H1 (cell line): Measurements from ENCODE around the gene AGAP1. TPM values are rescaled to one million over a fixed set of nuclear protein-coding genes. Genes with fewer than 3 reads are reported as not detected.

ENCODE experiments used
- CHD2 ChIP-seq: IDR thresholded peaks from 2 replicates; pipeline ENCODE4 v1.6.1; 2012; ENCODE audit warnings: low read length, improper control_type of control experiment
- EGR1 ChIP-seq: IDR thresholded peaks from 2 replicates; pipeline ENCODE4 v1.6.1; 2011; ENCODE audit warnings: low read depth, low read length, borderline replicate concordance
- KDM5A ChIP-seq: fragments of 200-600 bp; IDR thresholded peaks from 2 replicates; pipeline ENCODE4 v1.7.1; 2012; ENCODE audit warnings: mild to moderate bottlenecking, low read length, inconsistent platforms, mixed read lengths
- RFX5 ChIP-seq: IDR thresholded peaks from 2 replicates; pipeline ENCODE4 v1.6.1; 2011; ENCODE audit warnings: low read depth, low read length, improper control_type of control experiment, borderline replicate concordance
- SP2 ChIP-seq: IDR thresholded peaks from 2 replicates; pipeline ENCODE4 v1.6.1; 2012; ENCODE audit warnings: mild to moderate bottlenecking, low read length, inconsistent platforms
- TAF1 ChIP-seq: IDR thresholded peaks from 2 replicates; pipeline ENCODE4 v1.6.1; 2011; ENCODE audit warnings: mild to moderate bottlenecking, low read depth, low read length
- polyA plus RNA-seq, 7 experiments: library from polyadenylated mRNA; depleted of rRNA in 3 of 7; stranded (reverse) in 5 of 7; unstranded in 2 of 7; fragments of >200 nt in 5 of 7; fragments of 200-250 nt in 2 of 7; gene quantifications; 1 replicate in 5 of 7; 2 replicates in 1 of 7; 4 replicates in 1 of 7; pipeline versions ENCODE4 v1.2.1 to v1.2.3, GENCODE V29; 2011 to 2013; ENCODE audit warnings: missing spikeins in 2 of 7, mixed read lengths in 2 of 7
- total RNA-seq: library from RNA; stranded (reverse); fragmentation: NEBNext Ultra II Directional; extraction: Animal tissue kit (Norgen Biotek cat#: 25700); gene quantifications from 2 replicates; pipeline ENCODE4 v1.2.1, GENCODE V29; 2021

Gene AGAP1
- total and polyA plus RNA-seq, 2 of the 8 experiments (the other 6 are each of a cell fraction or from before 2014, with no cell fraction given): 18.1 to 39.4 TPM

DNA sequence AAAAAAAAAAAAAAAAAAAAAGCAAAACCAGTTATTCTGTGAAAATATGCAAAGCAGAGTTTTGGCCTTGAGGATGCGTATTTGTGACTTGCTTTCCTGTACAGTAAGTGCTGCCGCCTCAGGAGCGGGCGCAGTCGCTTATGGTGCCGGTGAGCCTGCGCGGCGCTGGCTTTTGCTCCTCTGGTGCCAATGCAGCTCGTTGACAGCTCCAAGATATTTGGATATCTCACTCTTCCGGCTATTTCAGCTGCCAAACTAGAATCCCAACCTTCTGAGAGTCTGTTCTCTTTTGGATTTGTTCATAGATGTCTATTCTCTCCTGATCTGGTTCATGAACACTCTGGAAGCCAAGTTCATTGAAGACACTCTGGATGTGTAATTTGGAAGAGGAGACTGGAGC is 184.1 kb downstream of the AGAP1 start (continued):
- TF ChIP-seq EGR1 (no peak), KDM5A (no peak), TAF1 (no peak), RFX5 (no peak), CHD2 (no peak), SP2 (no peak)
